GM12878 (cell line): ENCODE measurements around the gene OR1G1. TPM values are rescaled to one million over a fixed set of nuclear protein-coding genes. Genes with fewer than 3 reads are reported as not detected.

Source experiments
- BRCA1 ChIP-seq: IDR thresholded peaks from 2 replicates; pipeline ENCODE4 v1.6.1; 2011; ENCODE audit warnings: low read depth, low read length, improper control_type of control experiment
- KDM1A ChIP-seq: fragments of 200-600 bp; sonication (generic); IDR thresholded peaks from 2 replicates; pipeline ENCODE4 v1.6.1; 2016; ENCODE audit warnings: borderline replicate concordance
- TARDBP ChIP-seq: IDR thresholded peaks from 2 replicates; pipeline ENCODE4 v1.6.1; 2016; ENCODE audit warnings: borderline replicate concordance
- ZNF274 ChIP-seq: IDR thresholded peaks from one replicate; pipeline ENCODE4 v1.8.0; 2011; ENCODE audit not compliant: insufficient read length, insufficient read depth
- polyA plus RNA-seq, 11 experiments: library from polyadenylated mRNA; depleted of rRNA in 4 of 11; unstranded in 6 of 11; stranded (reverse) in 5 of 11; fragments of >200 nt; fragmentation: Nextera tagmentation in 4 of 11; fragmentation: Illumina TruSeq in 1 of 11; extraction: Ambion mirVana in 4 of 11; extraction: Trizol in 1 of 11; gene quantifications; 1 replicate in 1 of 11; 2 replicates in 10 of 11; pipeline versions ENCODE4 v1.2.1 to v1.2.3, GENCODE V29; 2011 to 2016; ENCODE audit warnings: inconsistent platforms in 2 of 11, missing spikeins in 2 of 11, low read depth in 1 of 11
- total RNA-seq, 4 experiments: library from RNA; depleted of rRNA in 3 of 4; stranded (reverse); fragments of >200 nt in 3 of 4; fragmentation: Illumina TruSeq in 1 of 4; extraction: Trizol in 1 of 4; gene quantifications; 2 replicates each; pipeline versions ENCODE4 v1.2.1 to v1.2.3, GENCODE V29; 2013 to 2021
- TF ChIP-seq, protein P1 (sequence below): fragments of 450-650 bp; conservative IDR thresholded peaks from 2 replicates; pipeline ENCODE4 v1.6.1; 2017; ENCODE audit warnings: mild to moderate bottlenecking, moderate library complexity

The OR1G1 gene
- total and polyA plus RNA-seq, 10 of the 15 experiments (the other 5 are each of a cell fraction or from before 2014, with no cell fraction given), result not detected

DNA sequence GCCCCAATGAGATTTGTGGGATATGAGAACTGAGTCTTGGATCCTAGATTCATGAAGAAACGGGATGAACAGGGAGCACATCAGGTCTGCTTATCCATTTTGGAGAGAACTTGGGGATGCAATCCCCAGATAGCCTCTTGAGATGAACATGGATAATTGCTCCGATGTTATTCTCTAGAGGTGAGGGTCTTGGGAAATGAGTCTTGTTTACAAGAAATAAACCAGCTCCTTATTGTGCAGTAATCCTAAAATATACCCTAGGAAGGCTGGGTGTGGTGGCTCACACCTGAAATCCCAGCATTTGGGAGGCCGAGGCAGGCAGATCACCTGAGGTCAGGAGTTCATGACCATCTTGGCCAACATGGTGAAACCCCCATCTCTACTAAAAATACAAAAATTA lies 23.0 kb downstream of the OR1G1 start, which contains the start of gene OR1D2 (continued):
- TF ChIP-seq TARDBP, result no peak
- TF ChIP-seq BRCA1, result no peak
- TF ChIP-seq ZNF274, result no peak
- TF ChIP-seq, protein P1, sequence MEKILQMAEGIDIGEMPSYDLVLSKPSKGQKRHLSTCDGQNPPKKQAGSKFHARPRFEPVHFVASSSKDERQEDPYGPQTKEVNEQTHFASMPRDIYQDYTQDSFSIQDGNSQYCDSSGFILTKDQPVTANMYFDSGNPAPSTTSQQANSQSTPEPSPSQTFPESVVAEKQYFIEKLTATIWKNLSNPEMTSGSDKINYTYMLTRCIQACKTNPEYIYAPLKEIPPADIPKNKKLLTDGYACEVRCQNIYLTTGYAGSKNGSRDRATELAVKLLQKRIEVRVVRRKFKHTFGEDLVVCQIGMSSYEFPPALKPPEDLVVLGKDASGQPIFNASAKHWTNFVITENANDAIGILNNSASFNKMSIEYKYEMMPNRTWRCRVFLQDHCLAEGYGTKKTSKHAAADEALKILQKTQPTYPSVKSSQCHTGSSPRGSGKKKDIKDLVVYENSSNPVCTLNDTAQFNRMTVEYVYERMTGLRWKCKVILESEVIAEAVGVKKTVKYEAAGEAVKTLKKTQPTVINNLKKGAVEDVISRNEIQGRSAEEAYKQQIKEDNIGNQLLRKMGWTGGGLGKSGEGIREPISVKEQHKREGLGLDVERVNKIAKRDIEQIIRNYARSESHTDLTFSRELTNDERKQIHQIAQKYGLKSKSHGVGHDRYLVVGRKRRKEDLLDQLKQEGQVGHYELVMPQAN, result no peak
- no peak for TF ChIP-seq KDM1A

Other genes with a start within 250 kb of the OR1G1 start
- gene OR1D5, start 63.9 kb downstream of the OR1G1 start, total RNA-seq (2014; rRNA removed), result not detected in 2 replicates
- not detected in 2 replicates for gene OR1D5, start 63.9 kb downstream of the OR1G1 start, total RNA-seq (2014; rRNA removed; fragmentation: Illumina TruSeq; extraction: Trizol)
- gene OR1D5, start 63.9 kb downstream of the OR1G1 start, total RNA-seq (2021), result not detected in 2 replicates
- not detected in 2 replicates for gene OR1D5, start 63.9 kb downstream of the OR1G1 start, polyA plus RNA-seq (2011; rRNA removed)
- not detected in 2 replicates for gene OR1D5, start 63.9 kb downstream of the OR1G1 start, polyA plus RNA-seq (2014; fragmentation: Illumina TruSeq; extraction: Trizol)
- gene OR1D5, start 63.9 kb downstream of the OR1G1 start, polyA plus RNA-seq (2014; fragmentation: Nextera tagmentation; extraction: Ambion mirVana), result not detected
- not detected in 2 replicates for gene OR1D5, start 63.9 kb downstream of the OR1G1 start, polyA plus RNA-seq (2014; rRNA removed)
- gene OR1D5, start 63.9 kb downstream of the OR1G1 start, polyA plus RNA-seq (2016; fragmentation: Nextera tagmentation; extraction: Ambion mirVana), result not detected
- gene OR1D2, start 23.1 kb downstream of the OR1G1 start, total RNA-seq (2014; rRNA removed), result not detected in 2 replicates
- gene OR1D2, start 23.1 kb downstream of the OR1G1 start, total RNA-seq (2014; rRNA removed; fragmentation: Illumina TruSeq; extraction: Trizol), result not detected in 2 replicates
- not detected in 2 replicates for gene OR1D2, start 23.1 kb downstream of the OR1G1 start, total RNA-seq (2021)
- not detected in 2 replicates for gene OR1D2, start 23.1 kb downstream of the OR1G1 start, polyA plus RNA-seq (2011; rRNA removed)
- not detected in 2 replicates for gene OR1D2, start 23.1 kb downstream of the OR1G1 start, polyA plus RNA-seq (2014; fragmentation: Illumina TruSeq; extraction: Trizol)
- gene OR1D2, start 23.1 kb downstream of the OR1G1 start, polyA plus RNA-seq (2014; fragmentation: Nextera tagmentation; extraction: Ambion mirVana), result not detected
- gene OR1D2, start 23.1 kb downstream of the OR1G1 start, polyA plus RNA-seq (2014; rRNA removed), result not detected in 2 replicates
- gene OR1D2, start 23.1 kb downstream of the OR1G1 start, polyA plus RNA-seq (2016; fragmentation: Nextera tagmentation; extraction: Ambion mirVana), result not detected
- not detected in 2 replicates for gene OR1A2, start 70.0 kb upstream of the OR1G1 start, total RNA-seq (2014; rRNA removed)
- gene OR1A2, start 70.0 kb upstream of the OR1G1 start, total RNA-seq (2014; rRNA removed; fragmentation: Illumina TruSeq; extraction: Trizol), result not detected in 2 replicates
- not detected in 2 replicates for gene OR1A2, start 70.0 kb upstream of the OR1G1 start, total RNA-seq (2021)
- gene OR1A2, start 70.0 kb upstream of the OR1G1 start, polyA plus RNA-seq (2011; rRNA removed), result not detected in 2 replicates
- not detected in 2 replicates for gene OR1A2, start 70.0 kb upstream of the OR1G1 start, polyA plus RNA-seq (2014; fragmentation: Illumina TruSeq; extraction: Trizol)
- gene OR1A2, start 70.0 kb upstream of the OR1G1 start, polyA plus RNA-seq (2014; fragmentation: Nextera tagmentation; extraction: Ambion mirVana), result not detected
- not detected in 2 replicates for gene OR1A2, start 70.0 kb upstream of the OR1G1 start, polyA plus RNA-seq (2014; rRNA removed)
- not detected for gene OR1A2, start 70.0 kb upstream of the OR1G1 start, polyA plus RNA-seq (2016; fragmentation: Nextera tagmentation; extraction: Ambion mirVana)
- not detected in 2 replicates for gene OR1A1, start 80.1 kb upstream of the OR1G1 start, total RNA-seq (2014; rRNA removed)
- not detected in 2 replicates for gene OR1A1, start 80.1 kb upstream of the OR1G1 start, total RNA-seq (2014; rRNA removed; fragmentation: Illumina TruSeq; extraction: Trizol)
- not detected in 2 replicates for gene OR1A1, start 80.1 kb upstream of the OR1G1 start, total RNA-seq (2021)
- gene OR1A1, start 80.1 kb upstream of the OR1G1 start, polyA plus RNA-seq (2011; rRNA removed), result not detected in 2 replicates
- not detected in 2 replicates for gene OR1A1, start 80.1 kb upstream of the OR1G1 start, polyA plus RNA-seq (2014; fragmentation: Illumina TruSeq; extraction: Trizol)
- not detected for gene OR1A1, start 80.1 kb upstream of the OR1G1 start, polyA plus RNA-seq (2014; fragmentation: Nextera tagmentation; extraction: Ambion mirVana)
- gene OR1A1, start 80.1 kb upstream of the OR1G1 start, polyA plus RNA-seq (2014; rRNA removed), result not detected in 2 replicates
- gene OR1A1, start 80.1 kb upstream of the OR1G1 start, polyA plus RNA-seq (2016; fragmentation: Nextera tagmentation; extraction: Ambion mirVana), result not detected
- not detected in 2 replicates for gene OR3A1, start 170.8 kb upstream of the OR1G1 start, total RNA-seq (2014; rRNA removed)
- gene OR3A1, start 170.8 kb upstream of the OR1G1 start, total RNA-seq (2014; rRNA removed; fragmentation: Illumina TruSeq; extraction: Trizol), result not detected in 2 replicates
- gene OR3A1, start 170.8 kb upstream of the OR1G1 start, total RNA-seq (2021), result not detected in 2 replicates
- not detected in 2 replicates for gene OR3A1, start 170.8 kb upstream of the OR1G1 start, polyA plus RNA-seq (2011; rRNA removed)
- gene OR3A1, start 170.8 kb upstream of the OR1G1 start, polyA plus RNA-seq (2014; fragmentation: Illumina TruSeq; extraction: Trizol), result not detected in 2 replicates
- gene OR3A1, start 170.8 kb upstream of the OR1G1 start, polyA plus RNA-seq (2014; fragmentation: Nextera tagmentation; extraction: Ambion mirVana), result not detected
- not detected in 2 replicates for gene OR3A1, start 170.8 kb upstream of the OR1G1 start, polyA plus RNA-seq (2014; rRNA removed)
- not detected for gene OR3A1, start 170.8 kb upstream of the OR1G1 start, polyA plus RNA-seq (2016; fragmentation: Nextera tagmentation; extraction: Ambion mirVana)